Mesendoderm (in vitro differentiated cells): Measurements from ENCODE around the gene AOPEP.

ENCODE experiments used
- DNase-seq: peaks from one replicate; pipeline ENCODE4 v3.0.0; 2013
- H2AK5ac ChIP-seq: 2 replicates; pipeline ENCODE4 v1.6.1; 2013; ENCODE audit warnings: low read length, inconsistent platforms
- H2BK120ac ChIP-seq: 2 replicates; pipeline ENCODE4 v1.6.1; 2013; ENCODE audit warnings: low read depth, mild to moderate bottlenecking, low read length, moderate library complexity, mixed read lengths
- H2BK15ac ChIP-seq: replicated peaks from 2 replicates; pipeline ENCODE4 v1.6.1; 2013; ENCODE audit warnings: low read depth, mild to moderate bottlenecking, moderate library complexity
- H2BK5ac ChIP-seq: 2 replicates; pipeline ENCODE4 v1.6.1; 2013; ENCODE audit warnings: low read length, inconsistent platforms
- H3K18ac ChIP-seq: 2 replicates; pipeline ENCODE4 v1.6.1; 2013; ENCODE audit warnings: mild to moderate bottlenecking, low read length, mixed read lengths
- H3K23ac ChIP-seq: one replicate; pipeline ENCODE4 v1.6.1; 2013; ENCODE audit warnings: low read length
- H3K27ac ChIP-seq: 2 replicates; pipeline ENCODE4 v1.5.1; 2013; ENCODE audit warnings: low read depth, mild to moderate bottlenecking, inconsistent platforms, low read length, moderate library complexity
- H3K27me3 ChIP-seq: 2 replicates; pipeline ENCODE4 v1.6.1; 2013; ENCODE audit warnings: low read length, control low read depth, mild to moderate bottlenecking, inconsistent platforms; ENCODE audit not compliant: insufficient read depth, poor library complexity
- H3K36me3 ChIP-seq: 2 replicates; pipeline ENCODE4 v1.6.1; 2013; ENCODE audit warnings: low read length, inconsistent platforms; ENCODE audit not compliant: control insufficient read depth, insufficient read depth
- H3K4ac ChIP-seq: one replicate; pipeline ENCODE4 v1.6.1; 2013; ENCODE audit warnings: low read depth, mild to moderate bottlenecking, low read length, moderate library complexity
- H3K4me1 ChIP-seq: 2 replicates; pipeline ENCODE4 v1.6.1; 2013; ENCODE audit warnings: low read depth, low read length, inconsistent platforms; ENCODE audit not compliant: control insufficient read depth
- H3K4me2 ChIP-seq: 2 replicates; pipeline ENCODE4 v1.6.1; 2013; ENCODE audit warnings: low read length
- H3K4me3 ChIP-seq: 2 replicates; pipeline ENCODE4 v1.5.1; 2013; ENCODE audit warnings: mild to moderate bottlenecking, low read length
- H3K56ac ChIP-seq: one replicate; pipeline ENCODE4 v1.6.1; 2013; ENCODE audit warnings: low read length
- H3K79me1 ChIP-seq: 2 replicates; pipeline ENCODE4 v1.6.1; 2013; ENCODE audit warnings: low read length, inconsistent platforms
- H3K79me2 ChIP-seq: 2 replicates; pipeline ENCODE4 v1.6.1; 2013; ENCODE audit warnings: mild to moderate bottlenecking, low read length; ENCODE audit not compliant: control insufficient read depth, insufficient read depth
- H3K9ac ChIP-seq: 2 replicates; pipeline ENCODE4 v1.6.1; 2013; ENCODE audit warnings: low read length, inconsistent platforms
- H4K5ac ChIP-seq: one replicate; pipeline ENCODE4 v1.6.1; 2013; ENCODE audit warnings: low read length
- H4K8ac ChIP-seq: one replicate; pipeline ENCODE4 v1.6.1; 2013; ENCODE audit warnings: low read depth, mild to moderate bottlenecking, control low read depth, low read length, moderate library complexity
- WGBS: extraction: QIAGEN DNeasy Blood & Tissue Kit; methylation state at CpG from one replicate; pipeline ENCODE4 v1.1.7; 2013; ENCODE audit warnings: low lambda C conversion rate, missing lambda C conversion rate; ENCODE audit not compliant: insufficient coverage; ENCODE audit errors: extremely low coverage; 5-methylcytosine and 5-hydroxymethylcytosine counted together

AOPEP gene

GRCh38 chr9:94921656-94922055, 195.2 kb downstream of the AOPEP start:
- WGBS: no CpG with 5 or more reads among the region's 11 CpGs
- Histone ChIP-seq H3K27ac (no peak overlapping the region), H3K23ac (no peak overlapping the region), H3K79me2 (no peaks in the 10 kb centered on the region), H4K8ac (no peak overlapping the region), H3K36me3 (no peaks in the 10 kb centered on the region), H3K56ac (peak overlapping the region; percentile 26), H3K4me3 (no peak overlapping the region), H3K9ac (no peak overlapping the region), H3K4me2 (no peak overlapping the region), H3K27me3 (no peaks in the 10 kb centered on the region), H2AK5ac (peak overlapping the region; percentile 35), H4K5ac (no peak overlapping the region), H3K4me1 (peaks cover 15% of the 10 kb centered on the region), H2BK15ac (no peak overlapping the region), H2BK120ac (no peak overlapping the region), H3K4ac (peak overlapping the region; percentile 18), H2BK5ac (no peak overlapping the region), H3K18ac (peak overlapping the region; percentile 1), H3K79me1 (no peaks in the 10 kb centered on the region)
- no peak for DNase-seq

- H3K4ac ChIP-seq: no peak overlapping the region
- no peak overlapping the region for H3K9ac ChIP-seq
- H3K79me1 ChIP-seq: no peaks in the 10 kb centered on the region
- H3K36me3 ChIP-seq: no peaks in the 10 kb centered on the region
- H2BK5ac ChIP-seq: no peak overlapping the region
- no peak overlapping the region for H3K27ac ChIP-seq
- H2BK120ac ChIP-seq: no peak overlapping the region
- H3K79me2 ChIP-seq: no peaks in the 10 kb centered on the region
- H3K4me2 ChIP-seq: no peak overlapping the region
- H2AK5ac ChIP-seq: peak overlapping the region; percentile 35
- H3K4me3 ChIP-seq: no peak overlapping the region
- peak overlapping the region; percentile 26 for H3K56ac ChIP-seq
- H3K18ac ChIP-seq: no peak overlapping the region
- DNase-seq: no peak
- no CpG with 5 or more reads among the region's 10 CpGs for WGBS
- peaks cover 12% of the 10 kb centered on the region for H3K4me1 ChIP-seq
- no peak overlapping the region for H4K8ac ChIP-seq
- H3K23ac ChIP-seq: no peak overlapping the region
- H4K5ac ChIP-seq: no peak overlapping the region
- no peaks in the 10 kb centered on the region for H3K27me3 ChIP-seq
- H2BK15ac ChIP-seq: no peak overlapping the region
These were observed 195.7 kb downstream of the AOPEP start for GRCh38 chr9:94922098-94922607.

- no peak overlapping the region for H3K56ac ChIP-seq
- no peak overlapping the region for H2AK5ac ChIP-seq
- H3K79me2 ChIP-seq: no peaks in the 10 kb centered on the region
- DNase-seq: no peak
- no peak overlapping the region for H3K4me3 ChIP-seq
- H2BK15ac ChIP-seq: no peak overlapping the region
- no peaks in the 10 kb centered on the region for H3K27me3 ChIP-seq
- H2BK5ac ChIP-seq: no peak overlapping the region
- no peak overlapping the region for H4K5ac ChIP-seq
- H3K4ac ChIP-seq: no peak overlapping the region
- H3K23ac ChIP-seq: no peak overlapping the region
- no CpG with 5 or more reads among the region's 5 CpGs for WGBS
- H3K9ac ChIP-seq: no peak overlapping the region
- H3K79me1 ChIP-seq: no peaks in the 10 kb centered on the region
- H3K27ac ChIP-seq: no peak overlapping the region
- H3K18ac ChIP-seq: no peak overlapping the region
- no peak overlapping the region for H3K4me2 ChIP-seq
- H2BK120ac ChIP-seq: no peak overlapping the region
- H3K4me1 ChIP-seq: peaks cover 10% of the 10 kb centered on the region
- H4K8ac ChIP-seq: no peak overlapping the region
- no peaks in the 10 kb centered on the region for H3K36me3 ChIP-seq
These were observed 196.2 kb downstream of the AOPEP start for GRCh38 chr9:94922691-94923107.

GRCh38 chr9:94923326-94924089, 197.0 kb downstream of the AOPEP start:
- Histone ChIP-seq H3K79me2 (no peaks in the 10 kb centered on the region), H3K27me3 (no peaks in the 10 kb centered on the region), H2BK15ac (no peak overlapping the region), H2BK5ac (no peak overlapping the region), H3K9ac (no peak overlapping the region), H4K8ac (no peak overlapping the region), H3K79me1 (no peaks in the 10 kb centered on the region), H2AK5ac (no peak overlapping the region), H3K18ac (no peak overlapping the region), H3K27ac (no peak overlapping the region), H3K4me1 (peaks cover 8% of the 10 kb centered on the region), H3K56ac (no peak overlapping the region), H3K4ac (no peak overlapping the region), H2BK120ac (no peak overlapping the region), H3K4me3 (no peak overlapping the region), H3K4me2 (no peak overlapping the region), H3K36me3 (no peaks in the 10 kb centered on the region), H3K23ac (no peak overlapping the region), H4K5ac (no peak overlapping the region)
- WGBS: no CpG with 5 or more reads among the region's 11 CpGs
- DNase-seq: no peak

GRCh38 chr9:94925751-94926430, 199.4 kb downstream of the AOPEP start:
- H3K56ac ChIP-seq: no peak overlapping the region
- H3K4me3 ChIP-seq: no peak overlapping the region
- no peaks in the 10 kb centered on the region for H3K27me3 ChIP-seq
- no CpG with 5 or more reads among the region's 10 CpGs for WGBS
- H3K79me1 ChIP-seq: no peaks in the 10 kb centered on the region
- H2BK15ac ChIP-seq: no peak overlapping the region
- H3K23ac ChIP-seq: no peak overlapping the region
- no peak overlapping the region for H2AK5ac ChIP-seq
- no peak for DNase-seq
- H3K4me2 ChIP-seq: no peak overlapping the region
- H3K36me3 ChIP-seq: no peaks in the 10 kb centered on the region
- H3K18ac ChIP-seq: no peak overlapping the region
- H3K79me2 ChIP-seq: no peaks in the 10 kb centered on the region
- H2BK120ac ChIP-seq: no peak overlapping the region
- peaks cover 2% of the 10 kb centered on the region for H3K4me1 ChIP-seq
- H3K9ac ChIP-seq: no peak overlapping the region
- no peak overlapping the region for H4K8ac ChIP-seq
- no peak overlapping the region for H3K27ac ChIP-seq
- no peak overlapping the region for H2BK5ac ChIP-seq
- no peak overlapping the region for H4K5ac ChIP-seq
- no peak overlapping the region for H3K4ac ChIP-seq
